HK-2 (cell line): Measurements from ENCODE around the gene TMEM14B.
"Not testable (repeated sequence)": the region's sequence is repeated elsewhere in the genome, so short reads cannot be mapped to it uniquely, and the experiment has no call there.

Experiments used
- DNase-seq: peaks from one replicate; pipeline ENCODE4 v3.0.0-alpha.2; 2018; ENCODE audit not compliant: unreplicated experiment

Gene TMEM14B

DNA sequence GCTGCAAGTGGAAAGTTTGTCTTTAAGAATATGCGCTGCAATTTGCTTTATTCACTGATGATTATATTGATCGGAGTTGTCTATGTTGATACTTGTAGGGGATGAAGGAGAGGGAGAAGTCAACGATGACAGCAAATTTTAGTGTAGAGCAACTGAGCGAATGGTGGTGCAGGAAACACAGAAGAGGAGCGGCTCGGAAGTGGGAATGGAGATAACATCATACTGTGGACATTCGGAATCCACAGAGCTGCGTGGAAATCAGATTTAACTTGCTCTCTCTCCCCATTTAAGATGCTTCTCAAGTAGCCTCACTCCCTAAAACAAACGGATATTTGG is 722 bp upstream of the TMEM14B start:
- DNase-seq: no peak

DNA sequence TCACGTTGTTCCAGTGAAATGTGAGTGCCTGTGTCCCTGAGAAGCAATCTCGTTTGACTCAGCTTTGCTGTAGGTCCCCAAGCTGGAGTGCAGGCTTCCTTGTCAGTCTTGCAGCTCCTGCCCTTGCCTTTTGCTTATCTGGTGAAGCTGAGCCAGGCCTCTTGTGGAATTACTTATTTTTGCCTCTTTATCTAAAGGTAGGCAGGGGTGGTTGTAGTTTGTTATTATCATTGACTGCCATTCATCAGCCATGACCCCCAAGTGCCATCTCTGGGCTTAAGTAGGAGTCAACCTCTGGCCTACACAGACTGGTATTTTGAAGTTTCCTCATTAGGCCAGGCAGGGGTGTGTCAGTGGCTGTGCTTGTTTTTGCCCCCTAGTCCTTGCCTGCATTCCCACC is 2.1 kb downstream of the TMEM14B start:
- no peak for DNase-seq

DNA sequence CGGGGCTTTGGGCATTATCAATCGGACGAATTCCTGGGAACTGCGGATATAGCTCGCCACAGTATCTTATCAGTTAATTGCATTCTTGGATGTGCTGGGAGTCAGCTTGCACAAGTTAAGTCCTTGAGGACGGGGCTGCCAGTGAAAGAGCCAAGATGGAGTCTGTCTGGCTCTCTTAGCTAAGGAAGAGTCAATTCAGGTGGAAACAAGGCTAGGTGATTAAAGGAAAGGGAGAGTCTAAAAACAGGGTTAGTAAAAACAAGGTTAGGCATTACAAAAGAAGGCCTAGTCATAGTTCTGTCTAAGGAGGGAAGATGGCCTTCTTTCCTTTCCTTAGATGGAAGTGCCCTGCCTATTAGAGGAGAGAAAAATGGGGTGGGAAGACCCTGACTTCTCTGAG is 3.0 kb downstream of the TMEM14B start:
- not testable (repeated sequence) for DNase-seq

DNA sequence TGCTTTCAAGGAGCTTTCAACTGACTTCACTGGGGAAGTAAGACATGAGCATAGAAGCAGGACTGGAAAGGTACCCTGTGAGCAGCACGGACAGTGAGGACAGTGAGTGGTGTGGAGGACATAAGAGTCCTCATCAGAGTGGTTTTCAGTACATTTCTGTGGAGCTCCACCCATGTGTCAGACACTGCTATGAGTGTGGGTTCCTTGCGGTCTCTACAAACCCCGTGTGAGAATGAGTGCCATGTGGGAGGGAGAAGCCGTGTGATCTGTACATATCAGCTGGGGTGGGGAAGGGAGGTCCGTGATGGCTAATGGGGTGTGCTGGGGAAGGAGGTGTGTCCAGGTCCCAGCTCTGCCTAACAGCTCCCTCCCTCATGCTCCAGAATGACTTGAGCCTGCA is 4.2 kb downstream of the TMEM14B start:
- DNase-seq: not testable (repeated sequence)

DNA sequence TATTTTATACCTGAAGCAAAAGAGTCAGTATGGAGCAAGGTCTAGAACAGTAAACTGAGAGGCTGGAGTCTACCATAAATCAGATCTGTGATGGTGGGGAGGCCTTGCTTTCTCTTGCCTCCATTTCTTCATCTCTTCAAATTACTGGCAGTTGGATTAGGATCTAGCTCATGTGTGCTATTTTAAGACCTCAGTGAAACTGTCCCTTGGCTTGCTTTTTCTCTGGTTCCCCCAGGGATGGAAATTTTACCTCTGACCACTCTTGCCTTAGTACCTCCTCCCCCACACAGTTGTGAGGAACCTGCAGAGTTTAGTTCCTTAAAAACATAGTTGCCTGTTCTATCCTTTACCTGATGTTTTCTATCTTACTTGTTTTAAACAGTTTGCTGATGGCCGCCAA is 8.5 kb downstream of the TMEM14B start:
- no peak for DNase-seq

DNA sequence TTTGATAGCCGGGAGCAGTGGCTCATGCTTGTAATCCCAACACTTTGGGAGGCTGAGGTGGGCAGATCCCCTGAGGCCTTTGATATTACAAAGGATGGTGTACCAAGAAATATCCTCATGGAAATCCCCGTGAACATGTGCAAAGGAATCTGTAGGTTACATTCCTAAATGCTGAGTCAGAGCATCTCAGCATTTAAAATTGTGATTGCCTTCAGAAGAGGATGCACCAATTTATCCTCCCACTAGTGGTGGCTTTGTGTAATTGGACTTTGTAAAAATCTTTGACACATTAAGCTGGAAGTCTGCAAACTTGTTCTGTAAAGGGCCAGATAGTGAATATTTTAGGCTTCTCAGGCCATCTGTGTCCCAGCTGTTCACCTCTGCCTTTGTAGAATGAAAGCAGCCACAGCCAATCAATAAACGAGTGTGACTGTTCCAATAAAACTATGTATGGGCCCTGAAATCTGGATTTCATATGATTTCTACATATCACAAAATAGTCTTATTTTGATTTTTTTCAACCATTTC is 11.8 kb downstream of the TMEM14B start:
- peak; percentile 52 for DNase-seq

DNA sequence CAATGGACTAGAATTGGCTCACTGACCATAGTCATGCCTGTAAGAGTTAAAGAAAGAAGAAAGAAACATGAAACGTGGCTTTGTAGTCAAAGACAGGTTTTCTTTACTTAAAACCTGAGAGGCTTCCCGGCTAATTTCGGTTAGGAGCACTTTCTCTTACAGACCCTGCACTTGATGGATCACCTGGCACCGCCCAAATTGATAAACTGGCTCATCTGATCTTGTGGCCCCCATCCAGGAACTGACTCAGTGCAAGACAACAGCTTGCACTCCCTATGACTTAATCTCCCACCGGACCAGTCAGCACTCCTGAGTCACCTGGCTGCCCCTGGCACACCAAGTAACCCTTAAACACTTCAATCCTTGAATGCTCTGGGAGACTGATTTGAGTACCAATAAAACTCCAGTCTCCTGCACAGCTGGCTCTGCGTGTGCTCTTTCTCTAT is 12.3 kb downstream of the TMEM14B start:
- DNase-seq: peak; percentile 82

DNA sequence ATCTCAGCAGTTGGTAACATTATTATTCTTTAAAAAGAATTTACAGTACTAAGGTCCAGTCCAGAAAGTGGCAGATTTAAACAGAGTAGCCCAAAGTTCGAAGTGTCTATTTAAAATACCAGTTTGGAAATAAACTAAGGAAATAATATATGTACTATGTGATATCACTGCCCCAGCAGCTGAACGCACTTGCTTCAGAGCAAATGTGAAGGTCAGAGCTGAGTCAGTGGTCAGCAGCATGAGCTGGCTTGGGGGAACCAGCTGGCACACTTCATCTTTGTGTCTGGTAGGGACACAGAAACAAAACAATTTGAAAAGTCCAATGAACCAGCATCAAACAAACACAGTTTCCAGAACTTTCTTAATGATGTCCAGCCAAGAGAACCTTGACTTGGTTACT is 15.4 kb downstream of the TMEM14B start:
- DNase-seq: no peak

DNA sequence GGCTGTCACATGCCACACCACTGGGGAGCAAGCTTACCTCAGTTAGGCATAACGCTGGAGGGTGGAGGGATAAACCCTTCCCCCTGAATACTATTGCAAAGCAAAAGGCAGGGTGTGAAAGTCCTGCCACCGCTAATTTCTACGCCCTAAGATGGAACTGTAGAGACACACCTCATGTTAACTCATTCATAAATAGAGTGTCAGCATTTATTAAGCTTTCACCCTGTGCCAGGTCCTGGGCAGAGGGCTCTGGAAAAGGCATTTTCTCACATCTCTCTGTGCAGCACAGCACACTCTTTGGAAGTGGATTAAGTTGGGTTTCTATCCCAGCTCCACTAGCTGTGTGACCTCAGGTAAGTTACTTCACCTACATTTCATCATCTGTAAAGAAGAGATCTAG is 21.8 kb downstream of the TMEM14B start:
- no peak for DNase-seq

DNA sequence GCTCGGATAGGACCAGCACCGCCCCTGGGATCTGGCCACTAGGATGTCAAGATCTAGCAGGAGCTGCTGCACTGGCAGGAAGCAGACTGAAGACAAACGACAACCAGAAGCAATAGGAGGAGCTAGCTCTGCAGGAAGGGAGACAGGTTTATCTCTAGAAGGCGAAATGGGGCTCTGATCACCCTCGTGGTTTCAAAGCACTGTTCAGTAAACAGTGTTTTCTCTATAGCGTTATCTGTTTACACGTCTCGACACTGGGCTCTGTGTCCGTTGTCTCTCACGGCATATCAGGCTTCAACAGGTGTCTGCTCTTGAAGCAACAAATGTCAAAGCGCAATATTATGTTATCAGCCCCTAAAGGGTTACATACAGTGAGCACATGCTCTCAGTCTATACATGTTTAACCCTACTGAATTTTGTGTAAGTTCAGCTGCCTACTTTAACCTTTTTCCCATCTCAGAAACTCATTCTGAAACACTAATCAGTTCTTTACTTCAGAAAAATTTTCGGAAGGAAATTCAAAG is 23.8 kb downstream of the TMEM14B start:
- DNase-seq: no peak

DNA sequence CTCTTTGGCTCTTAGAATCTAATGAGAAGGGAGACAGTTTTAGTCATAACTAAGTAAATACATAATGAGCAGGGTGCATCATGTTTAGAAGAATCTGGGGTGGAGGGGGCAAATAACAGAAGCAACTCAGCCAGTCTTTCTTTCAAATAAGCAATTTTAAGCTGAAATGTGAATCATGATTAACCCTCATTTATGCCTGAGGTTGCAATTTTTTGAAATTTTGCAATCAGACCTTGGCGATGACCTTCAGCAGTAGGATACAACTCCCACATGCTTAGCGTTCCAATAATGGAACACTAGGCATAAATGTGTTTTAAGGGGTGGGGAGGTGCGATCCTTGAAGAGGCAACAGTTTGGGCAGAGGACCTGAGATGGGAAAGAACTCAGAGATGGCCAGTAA is 30.6 kb downstream of the TMEM14B start:
- DNase-seq: no peak

DNA sequence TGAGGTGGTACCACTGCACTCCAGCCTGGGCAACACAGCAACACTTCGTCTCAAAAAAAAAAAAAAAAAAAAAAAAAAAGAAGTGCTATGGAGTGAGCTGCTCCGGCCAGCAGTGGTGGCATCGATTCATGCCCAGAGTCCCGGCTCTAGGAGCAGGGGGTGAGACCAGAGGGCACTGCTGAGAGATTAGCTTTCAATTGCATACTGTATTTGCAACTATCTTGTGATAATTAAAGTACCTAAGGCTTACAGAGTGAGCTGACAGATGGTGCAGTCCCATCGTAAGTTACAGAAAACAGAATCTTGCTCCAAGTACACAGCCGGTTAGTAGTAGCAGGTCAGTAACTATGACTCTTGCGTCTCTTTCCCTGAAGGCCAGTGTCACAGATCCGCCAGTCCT is 31.5 kb downstream of the TMEM14B start:
- DNase-seq: no peak

DNA sequence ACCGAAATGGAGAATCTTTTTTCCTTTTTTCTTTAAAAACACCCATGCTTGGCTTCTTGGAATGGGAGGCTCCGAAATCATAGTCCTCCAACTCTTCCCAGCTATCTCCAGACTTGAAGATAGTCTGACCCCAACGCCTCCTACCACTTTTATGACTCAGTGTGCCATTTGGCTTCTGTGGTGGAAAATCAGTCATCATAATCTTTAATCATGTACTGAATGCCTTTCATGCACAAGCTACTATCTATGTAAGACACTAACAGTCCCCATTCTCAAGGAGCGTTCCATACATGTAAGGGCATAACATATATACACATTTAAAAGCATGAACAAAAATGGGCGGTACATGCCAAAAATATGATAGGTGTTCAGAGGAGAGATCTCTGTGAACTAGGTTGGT is 44.1 kb downstream of the TMEM14B start:
- no peak for DNase-seq

DNA sequence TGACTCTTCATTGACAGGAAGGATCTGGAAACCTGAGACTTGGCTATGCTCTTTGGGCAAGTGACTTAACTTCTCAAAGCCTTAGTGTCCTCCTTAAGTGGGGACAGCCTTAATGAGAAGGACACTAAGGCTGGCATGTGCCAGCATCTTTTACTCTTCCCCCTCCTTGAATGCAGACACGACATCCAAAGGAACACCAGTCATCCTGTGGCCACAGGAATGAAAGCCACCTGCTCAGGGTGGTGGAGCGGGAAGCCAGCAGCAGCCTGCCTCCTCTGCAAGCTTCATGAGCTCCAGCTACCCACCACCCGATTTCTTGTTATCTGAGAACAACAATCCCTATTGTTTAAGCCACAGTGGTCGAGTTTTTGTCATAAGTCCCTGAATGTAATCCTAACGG is 44.5 kb downstream of the TMEM14B start:
- no peak for DNase-seq

DNA sequence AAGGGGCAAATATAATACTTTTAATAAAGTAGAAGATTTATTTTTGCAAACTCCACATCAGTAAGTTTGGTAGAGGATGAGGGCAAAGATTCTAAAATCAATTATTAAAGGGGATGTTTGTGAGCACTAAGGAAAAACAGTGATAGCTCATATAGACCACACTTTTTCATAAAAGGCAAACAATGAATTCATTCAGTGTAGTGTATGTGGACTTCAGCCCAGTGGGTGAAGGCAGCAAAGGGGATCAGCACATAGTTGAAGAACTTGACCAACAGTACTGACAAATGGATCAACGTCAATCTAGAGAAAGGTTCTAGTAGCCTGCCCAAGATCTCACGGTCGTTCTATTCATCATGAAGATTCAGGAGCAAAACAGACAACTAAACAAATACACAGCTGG is 45.4 kb downstream of the TMEM14B start:
- DNase-seq: no peak

DNA sequence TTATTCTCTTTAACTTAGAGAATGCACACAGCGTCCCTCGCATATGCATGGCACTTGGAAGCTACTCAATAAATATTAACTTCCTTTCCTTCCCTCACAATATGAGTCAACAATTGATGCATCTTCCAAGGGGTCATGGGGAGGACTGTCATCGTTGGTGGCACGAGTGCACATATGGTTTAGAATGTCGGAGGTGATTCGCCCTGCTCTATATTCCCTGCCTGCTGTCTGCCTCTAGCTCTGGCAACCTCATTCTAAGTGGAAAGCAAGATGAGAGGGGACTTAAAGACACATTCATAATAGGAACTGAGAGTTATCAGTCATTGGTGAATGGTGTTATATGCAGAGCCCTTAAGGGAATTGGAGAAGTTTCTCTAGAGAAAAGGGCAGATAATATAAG is 46.1 kb downstream of the TMEM14B start:
- DNase-seq: peak; percentile 21

DNA sequence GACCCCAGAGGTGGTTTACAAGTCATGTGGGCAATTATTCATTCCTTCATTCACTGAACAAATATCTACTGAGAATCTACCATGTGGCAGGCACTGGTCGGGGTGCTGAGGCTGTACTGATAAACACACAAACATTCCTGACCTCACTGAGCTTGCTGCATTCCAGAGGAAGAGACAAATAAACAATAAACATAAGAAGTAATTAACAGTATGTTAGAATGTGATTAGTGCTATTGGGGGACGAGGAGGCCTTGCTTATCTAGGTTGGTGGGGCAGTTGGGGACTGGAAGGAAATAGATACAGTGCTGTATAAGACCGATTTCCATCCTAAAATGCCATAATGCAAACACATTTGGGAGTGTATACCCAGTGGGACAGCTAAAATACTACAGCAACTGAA is 46.6 kb downstream of the TMEM14B start:
- no peak for DNase-seq

DNA sequence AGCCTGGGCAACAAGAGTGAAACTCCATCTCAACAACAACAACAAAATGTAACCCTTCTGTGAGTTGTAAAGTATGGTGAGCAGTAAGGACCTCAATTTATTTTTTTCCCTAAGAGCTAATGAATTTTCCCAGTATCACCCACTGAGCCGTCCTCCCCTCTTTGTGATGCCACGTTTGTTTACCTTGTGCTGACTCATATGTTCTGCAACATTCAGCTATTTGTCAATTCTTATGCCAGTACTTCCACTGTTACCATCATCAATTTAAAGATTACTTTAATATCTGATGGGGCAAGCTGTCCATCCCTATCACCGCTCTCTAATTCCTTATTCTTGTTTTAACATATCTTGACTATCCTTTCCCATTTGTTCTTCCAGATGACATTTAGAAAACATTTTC is 53.2 kb downstream of the TMEM14B start:
- no peak for DNase-seq

DNA sequence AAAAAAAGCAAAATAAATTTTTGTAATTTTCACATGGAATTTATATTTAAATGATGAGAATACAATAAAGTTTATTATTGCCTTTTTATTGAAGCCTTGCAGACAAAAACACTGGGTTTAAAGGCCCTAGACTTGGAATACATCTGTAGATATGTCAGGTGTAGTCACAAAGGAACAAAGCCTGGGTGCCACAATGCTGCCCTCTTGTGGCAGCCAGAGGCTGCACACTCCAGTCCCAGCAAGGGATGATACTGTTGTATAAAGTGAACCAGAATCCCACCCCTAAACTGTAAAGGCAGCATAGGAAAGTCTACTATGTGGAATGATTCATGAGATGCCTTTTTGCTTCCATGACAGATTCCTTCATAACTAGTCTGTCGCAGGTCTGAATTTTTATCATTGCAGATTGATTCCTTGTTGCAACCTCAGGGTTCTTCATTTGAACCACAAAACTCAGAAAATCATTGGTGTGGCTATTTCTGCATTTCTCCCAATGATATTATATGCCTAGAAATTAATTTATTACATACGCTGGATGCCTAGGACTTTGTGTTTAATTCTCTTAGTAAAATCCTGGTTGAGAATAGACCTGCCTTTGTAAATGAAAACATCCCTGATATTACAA is 53.7 kb downstream of the TMEM14B start:
- peak; percentile 70 for DNase-seq
